HepG2 (cell line): ENCODE data around the gene CARD16. TPM values are rescaled to one million over a fixed set of nuclear protein-coding genes. Genes with fewer than 3 reads are reported as not detected.

Source experiments
- IKZF4 ChIP-seq: sonication (generic); formaldehyde crosslinking; IDR thresholded peaks from 2 replicates; pipeline ENCODE4 v1.5.1; 2020; ENCODE audit warnings: borderline replicate concordance, mild to moderate bottlenecking, low read depth, missing genetic modification reagents; ENCODE audit errors: not compliant biosample characterization
- LBX2 ChIP-seq: sonication (generic); formaldehyde crosslinking; IDR thresholded peaks from 2 replicates; pipeline ENCODE4 v1.5.0; 2020; ENCODE audit warnings: missing genetic modification reagents, mild to moderate bottlenecking, borderline replicate concordance
- PATZ1 ChIP-seq: sonication (generic); formaldehyde crosslinking; IDR thresholded peaks from 2 replicates; pipeline ENCODE4 v1.4.0; 2020; ENCODE audit warnings: missing genetic modification reagents
- ZBTB40 ChIP-seq, 2 experiments: fragments of 450-650 bp in 1 of 2; sonication (generic) in 1 of 2; formaldehyde crosslinking in 1 of 2; IDR thresholded peaks; 2 replicates each; pipeline versions ENCODE4 v1.6.1 to v1.8.0; 2016 to 2022; ENCODE audit warnings: antibody characterized with exemption in 1 of 2, mild to moderate bottlenecking in 1 of 2, missing genetic modification reagents in 1 of 2
- ZNF34 ChIP-seq: sonication (generic); formaldehyde crosslinking; IDR thresholded peaks from 2 replicates; pipeline ENCODE4 v1.4.0; 2020; ENCODE audit warnings: mild to moderate bottlenecking, missing genetic modification reagents, borderline replicate concordance
- ZNF362 ChIP-seq: sonication (generic); formaldehyde crosslinking; IDR thresholded peaks from 2 replicates; pipeline ENCODE4 v1.4.0; 2020; ENCODE audit warnings: missing genetic modification reagents, mild to moderate bottlenecking, borderline replicate concordance
- ZNF432 ChIP-seq: sonication (generic); formaldehyde crosslinking; IDR thresholded peaks from 2 replicates; pipeline ENCODE4 v1.5.0; 2020; ENCODE audit warnings: missing genetic modification reagents, mild to moderate bottlenecking, borderline replicate concordance
- ZXDC ChIP-seq: sonication (generic); formaldehyde crosslinking; IDR thresholded peaks from 2 replicates; pipeline ENCODE4 v1.5.0; 2020; ENCODE audit warnings: mild to moderate bottlenecking, missing genetic modification reagents
- polyA plus RNA-seq, 8 experiments: library from polyadenylated mRNA; depleted of rRNA in 3 of 8; stranded (reverse) in 7 of 8; unstranded in 1 of 8; fragments of >200 nt; fragmentation: Illumina TruSeq in 4 of 8; extraction: Trizol in 4 of 8; gene quantifications; 2 replicates each; pipeline versions ENCODE4 v1.2.1 to v1.2.3, GENCODE V29; 2011 to 2016; ENCODE audit warnings: low read depth in 4 of 8, missing spikeins in 1 of 8, mixed read lengths in 1 of 8; ENCODE audit not compliant: insufficient read depth in 1 of 8
- total RNA-seq, 5 experiments: library from RNA; depleted of rRNA; stranded (reverse); fragments of >200 nt; fragmentation: Illumina TruSeq; extraction: Trizol; gene quantifications; 2 replicates each; pipeline ENCODE4 v1.2.3, GENCODE V29; 2016; ENCODE audit warnings: low read depth in 1 of 5

Gene CARD16
- total and polyA plus RNA-seq, 2 of the 13 experiments (the other 11 are each of a cell fraction or from before 2014, with no cell fraction given) = 0.34 TPM; not detected in 1

- TF ChIP-seq ZBTB40 (IDR thresholded peaks at IDR 0.05) = no peak
- TF ChIP-seq ZBTB40 (CRISPR knock-in tag; IDR thresholded peaks at IDR 0.05) = no peak
- TF ChIP-seq ZXDC (CRISPR knock-in tag) = no peak
- no peak for TF ChIP-seq ZNF432 (CRISPR knock-in tag)
- TF ChIP-seq IKZF4 = no peak
- TF ChIP-seq ZNF362 (CRISPR knock-in tag) = peak; percentile 69; the same call in 1 of the 2 replicates
- TF ChIP-seq LBX2 (CRISPR knock-in tag) = no peak
- no peak for TF ChIP-seq ZNF34
- no peak for TF ChIP-seq PATZ1 (CRISPR knock-in tag)
- TF ChIP-seq, all 625 proteins: peak for 138
Observed at GRCh38 chr11:104995001-104995408, 50.1 kb downstream of the CARD16 start (continued).
